ENCODE data around the gene FOXL2NB. TPM values are rescaled to one million over a fixed set of nuclear protein-coding genes. Genes with fewer than 3 reads are reported as not detected.

Gene FOXL2NB
- total RNA-seq, 1 experiment from 2014 or later = not detected

- POLR2A ChIA-PET (ENCODE audit: low non-redundant PET) = no interaction called here
- CTCF ChIA-PET = interaction anchor here (1.2 to 1.4 kb wide), 2 partner anchors 11 to 18 kb away, joined by 3 read pairs; no protein-coding TSS in a partner anchor
- no peak for DNase-seq (ENCODE audit: low spot score)
- Histone ChIP-seq H3K9me3 (ENCODE audit: low read depth, low read length, poor library complexity, severe bottlenecking) (no peaks in the 10 kb centered on the region), H3K27me3 (replicated peaks; ENCODE audit: insufficient read depth, low read depth, low read length, poor library complexity) (peaks cover 40% of the 10 kb centered on the region), H3K36me3 (ENCODE audit: insufficient read depth, low read length, poor library complexity, severe bottlenecking) (no peaks in the 10 kb centered on the region), H3K27ac (ENCODE audit: low read depth, low read length, poor library complexity, severe bottlenecking) (no peak overlapping the region), H3K4me3 (ENCODE audit: low read depth, low read length, poor library complexity, severe bottlenecking) (no peak overlapping the region), H3K4me1 (ENCODE audit: insufficient read depth, low read length, poor library complexity, severe bottlenecking) (peaks cover 5% of the 10 kb centered on the region)
- intact Hi-C loops (cut with micrococcal nuclease; ENCODE audit: unreplicated experiment) = no loop called here
- no peak for TF ChIP-seq EZH2 (IDR thresholded peaks at IDR 0.05; ENCODE audit: borderline replicate concordance, low read depth, low read length, poor library complexity, severe bottlenecking)
- no peak for TF ChIP-seq CTCF (conservative IDR thresholded peaks at IDR 0.05; ENCODE audit: low read depth, low read length)
- BruUV-seq (replicated peaks) = no TSS peak
Measured at GRCh38 chr3:138933981-138934691, 12.9 kb upstream of the FOXL2NB start.

DNA sequence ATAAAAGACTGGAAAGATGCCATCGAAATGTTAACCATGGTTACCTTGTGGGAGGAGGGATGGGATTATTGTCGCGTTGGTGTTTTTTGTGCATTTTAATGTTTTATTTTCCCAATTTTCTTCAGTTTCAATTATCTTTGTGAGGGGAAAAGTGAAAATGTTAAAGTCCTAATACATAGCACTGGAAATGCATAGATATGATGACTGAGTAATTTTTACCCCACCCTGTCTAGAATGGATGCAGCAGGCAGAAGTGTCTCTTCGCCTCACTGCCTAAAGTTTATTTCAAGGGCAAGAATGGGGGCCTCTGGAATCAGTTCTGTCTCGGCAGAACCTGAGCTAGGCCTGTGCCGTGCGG is 11.5 kb upstream of the FOXL2NB start:
- Histone ChIP-seq H3K27ac (ENCODE audit: low read depth, low read length, poor library complexity, severe bottlenecking) (no peak overlapping the region), H3K4me1 (ENCODE audit: insufficient read depth, low read length, poor library complexity, severe bottlenecking) (peaks cover 5% of the 10 kb centered on the region), H3K27me3 (replicated peaks; ENCODE audit: insufficient read depth, low read depth, low read length, poor library complexity) (peaks cover 53% of the 10 kb centered on the region), H3K4me3 (ENCODE audit: low read depth, low read length, poor library complexity, severe bottlenecking) (peak overlapping the region; percentile 45), H3K36me3 (ENCODE audit: insufficient read depth, low read length, poor library complexity, severe bottlenecking) (no peaks in the 10 kb centered on the region), H3K9me3 (ENCODE audit: low read depth, low read length, poor library complexity, severe bottlenecking) (no peaks in the 10 kb centered on the region)
- BruUV-seq (replicated peaks) = no TSS peak
- ChIA-PET POLR2A (ENCODE audit: low non-redundant PET) (no interaction called here), CTCF (interaction anchor here (0.6 to 1.2 kb wide), 12 partner anchors 12 to 966 kb away, joined by 3 to 13 read pairs (median 4); partner anchors contain the start of genes CEP70, ESYT3, FOXL2 and FOXL2NB)
- TF ChIP-seq EZH2 (IDR thresholded peaks at IDR 0.05; ENCODE audit: borderline replicate concordance, low read depth, low read length, poor library complexity, severe bottlenecking) (no peak), CTCF (conservative IDR thresholded peaks at IDR 0.05; ENCODE audit: low read depth, low read length) (no peak)
- intact Hi-C loops (cut with micrococcal nuclease; ENCODE audit: unreplicated experiment) = no loop called here
- no peak for DNase-seq (ENCODE audit: low spot score)

DNA sequence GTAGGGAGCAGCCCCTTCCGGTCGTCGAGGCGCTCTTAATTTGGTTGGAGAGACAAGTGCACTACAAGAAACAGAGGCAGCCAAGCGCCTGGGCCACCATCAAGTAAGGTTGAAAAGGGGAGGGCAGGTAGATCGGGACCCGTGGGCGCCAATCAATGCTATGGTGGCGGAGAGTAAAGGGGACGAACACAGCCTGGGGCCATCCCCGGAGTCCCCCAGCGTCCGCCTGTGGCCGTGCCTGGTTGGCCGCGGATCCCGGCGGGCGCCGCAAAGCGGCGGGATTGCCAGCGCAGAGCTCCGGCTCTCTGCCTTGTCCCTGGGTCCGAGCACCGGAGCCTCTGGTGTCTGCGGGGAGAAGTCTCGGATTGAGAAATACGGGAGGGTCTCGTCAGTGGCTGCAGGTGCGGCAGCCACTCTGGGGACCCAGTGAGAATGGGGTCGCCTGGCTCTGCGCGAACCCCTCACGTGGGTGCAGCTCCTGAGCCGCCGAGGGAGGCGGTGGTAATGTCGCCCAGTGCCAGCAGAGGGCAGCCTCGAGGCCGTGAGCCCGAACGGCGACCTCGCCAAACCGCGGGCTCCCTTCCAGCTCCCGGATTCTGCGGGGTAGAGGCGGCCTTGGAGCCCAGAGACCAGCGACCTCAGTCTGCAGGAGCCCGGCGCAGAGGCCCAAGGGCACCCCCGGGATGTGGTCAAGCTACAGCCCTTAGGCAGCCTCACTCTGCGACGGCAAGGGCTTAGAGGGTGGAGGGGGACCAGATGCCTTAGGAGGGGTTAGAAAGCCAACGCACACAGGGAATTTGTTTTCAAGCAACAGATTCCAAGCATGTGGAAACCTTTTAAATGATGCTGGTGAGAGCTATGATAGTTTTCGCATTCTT is 10.9 kb upstream of the FOXL2NB start:
- TF ChIP-seq CTCF (conservative IDR thresholded peaks at IDR 0.05; ENCODE audit: low read depth, low read length) (peak; percentile 88), EZH2 (IDR thresholded peaks at IDR 0.05; ENCODE audit: borderline replicate concordance, low read depth, low read length, poor library complexity, severe bottlenecking) (no peak)
- Histone ChIP-seq H3K36me3 (ENCODE audit: insufficient read depth, low read length, poor library complexity, severe bottlenecking) (no peaks in the 10 kb centered on the region), H3K4me1 (ENCODE audit: insufficient read depth, low read length, poor library complexity, severe bottlenecking) (peaks cover 5% of the 10 kb centered on the region), H3K27ac (ENCODE audit: low read depth, low read length, poor library complexity, severe bottlenecking) (no peak overlapping the region), H3K9me3 (ENCODE audit: low read depth, low read length, poor library complexity, severe bottlenecking) (no peaks in the 10 kb centered on the region), H3K27me3 (replicated peaks; ENCODE audit: insufficient read depth, low read depth, low read length, poor library complexity) (peaks cover 59% of the 10 kb centered on the region), H3K4me3 (ENCODE audit: low read depth, low read length, poor library complexity, severe bottlenecking) (peak overlapping the region; percentile 45)
- peak; percentile 61 for DNase-seq (ENCODE audit: low spot score)
- POLR2A ChIA-PET (ENCODE audit: low non-redundant PET) = interaction anchor here (0.6 kb wide), 1 partner anchor 491 kb away, joined by 11 read pairs; no protein-coding TSS in a partner anchor
- intact Hi-C loops (cut with micrococcal nuclease; ENCODE audit: unreplicated experiment) = loop anchor here (1.0 kb wide), 1 partner anchor 393 kb away; no protein-coding TSS in a partner anchor
- CTCF ChIA-PET = interaction anchor here (0.5 to 1.2 kb wide), 23 partner anchors 11 to 1082 kb away, joined by 3 to 18 read pairs (median 5); partner anchors contain the start of genes CEP70, ESYT3, FOXL2 and FOXL2NB
- no TSS peak for BruUV-seq (replicated peaks)

Measured in A673 (cell line).